ENCODE measurements around the gene PHF20. TPM values are rescaled to one million over a fixed set of nuclear protein-coding genes. Genes with fewer than 3 reads are reported as not detected.

Gene PHF20
- total and polyA plus RNA-seq, 2 of the 13 experiments (the other 11 are each of a cell fraction or from before 2014, with no cell fraction given): 22.8 to 34.1 TPM

- Histone ChIP-seq H3K27ac (ENCODE audit: extremely low read length, insufficient read depth, low read length) (no peak overlapping the region), H3K4me3 (replicated peaks in 1 of 3; ENCODE audit: insufficient read depth in 1 of 3, low read depth in 2 of 3, low read length in 3 of 3) (no peak overlapping the region), H2AFZ (ENCODE audit: low read length) (no peak overlapping the region), H3K36me3 (replicated peaks in 1 of 2; ENCODE audit: control insufficient read depth in 1 of 2, insufficient read depth in 2 of 2, low read length in 2 of 2) (peaks cover 9 to 14% of the 10 kb centered on the region in 2 experiments; a peak in 4 of 5 replicates), H3K9ac (ENCODE audit: insufficient read depth, low read depth, low read length) (no peak overlapping the region), H3K79me2 (ENCODE audit: insufficient read depth, low read length) (no peaks in the 10 kb centered on the region), H3K4me1 (ENCODE audit: insufficient read depth, low read length) (peaks cover 10% of the 10 kb centered on the region), H4K20me1 (ENCODE audit: insufficient read depth, low read length) (no peaks in the 10 kb centered on the region), H3K4me2 (ENCODE audit: low read depth, low read length) (no peak overlapping the region), H3K9me3 (ENCODE audit: low read length) (no peaks in the 10 kb centered on the region), H3K27me3 (ENCODE audit: control insufficient read depth in 1 of 2, insufficient read depth in 2 of 2, low read length in 2 of 2) (no peaks in the 10 kb centered on the region)
- intact Hi-C loops (cut with micrococcal nuclease; ENCODE audit: unreplicated experiment) (no loop called here), in situ Hi-C loops (cut with HindIII; ENCODE audit: extremely low pct_ligation_motif_present, low pct_unique_long_range_greater_than_20kb) (no loop called here)
- FAIRE-seq (no peak), DNase-seq (ENCODE audit: low spot score) (no peak), ATAC-seq (no peak)
- POLR2A ChIA-PET: interaction anchor here (0.6 kb wide), 1 partner anchor 1745 kb away, joined by 3 read pairs; the partner anchor contains the start of gene EIF2S2
- TF ChIP-seq DDIT3 (CRISPR knock-in tag; IDR thresholded peaks at IDR 0.05): no peak
- no peak for TF ChIP-seq NCOR1 (IDR thresholded peaks at IDR 0.05; ENCODE audit: borderline replicate concordance, low read length)
- no peak for TF ChIP-seq ZFY (CRISPR knock-in tag; IDR thresholded peaks at IDR 0.05)
- TF ChIP-seq XRCC5 (optimal IDR thresholded peaks at IDR 0.05; ENCODE audit: low read length): no peak
- TF ChIP-seq ZNF3 (CRISPR knock-in tag; IDR thresholded peaks at IDR 0.05): no peak
- TF ChIP-seq ETV5 (CRISPR knock-in tag; IDR thresholded peaks at IDR 0.05; ENCODE audit: borderline replicate concordance): no peak
- TF ChIP-seq ZFX (CRISPR knock-in tag; IDR thresholded peaks at IDR 0.05; ENCODE audit: low read depth): no peak
- TF ChIP-seq SYNCRIP (IDR thresholded peaks at IDR 0.05; ENCODE audit: insufficient read depth, low read depth, low read length): no peak
- no peak for TF ChIP-seq SUZ12 (IDR thresholded peaks at IDR 0.05; ENCODE audit: low read depth, low read length)
- TF ChIP-seq RARA (CRISPR knock-in tag; IDR thresholded peaks at IDR 0.05): no peak
- no peak for TF ChIP-seq HHEX (CRISPR knock-in tag; IDR thresholded peaks at IDR 0.05)
- TF ChIP-seq REST (IDR thresholded peaks at IDR 0.05; ENCODE audit: borderline replicate concordance in 1 of 2, low read depth in 1 of 2, low read length in 2 of 2): no peak
- TF ChIP-seq ZBTB2 (CRISPR knock-in tag; IDR thresholded peaks at IDR 0.05; ENCODE audit: low read depth): no peak
- 92% methylated on average over 4 of the region's 4 CpGs for WGBS (ENCODE audit: low lambda C conversion rate)
- no TSS peak for BruUV-seq (replicated peaks)
- CTCF ChIA-PET (ENCODE audit: low intra/inter-chr PET ratio, low total read pairs): no interaction called here
These were observed 85.1 kb downstream of the PHF20 start for GRCh38 chr20:35856866-35857265.
